Measurements from ENCODE around the gene MICU1.

The MICU1 gene

GRCh38 chr10:72337722-72338121 is 288.2 kb downstream of the MICU1 start:
- no peak overlapping the region for H3K9ac ChIP-seq (ENCODE audit: low read length in 2 of 2)

GRCh38 chr10:72337039-72337629 is 288.7 kb downstream of the MICU1 start:
- peaks cover 27 to 36% of the 10 kb centered on the region in 2 donors for H3K36me3 ChIP-seq (ENCODE audit: control insufficient read depth in 2 of 2, insufficient read depth in 2 of 2, low read length in 2 of 2)
- no peaks in the 10 kb centered on the region for H3K9me3 ChIP-seq (ENCODE audit: control insufficient read depth in 2 of 2, low read length in 2 of 2)
- peak overlapping the region; percentile 90 for H3K27ac ChIP-seq (ENCODE audit: low read length)
- no peak overlapping the region for H3K4me3 ChIP-seq (ENCODE audit: low read length in 2 of 2)
- H3K4me1 ChIP-seq (ENCODE audit: control insufficient read depth, insufficient read depth, low read length): peaks cover 42% of the 10 kb centered on the region
- peak overlapping the region in 1 of 2 donors; percentile 21 for H3K9ac ChIP-seq (ENCODE audit: low read length in 2 of 2)
- no peaks in the 10 kb centered on the region for H3K27me3 ChIP-seq (ENCODE audit: control insufficient read depth in 1 of 2, insufficient read depth in 2 of 2, low read length in 2 of 2)

More at GRCh38 chr10:72337722-72338121, 288.2 kb downstream of the MICU1 start:
- Histone ChIP-seq H3K9me3 (ENCODE audit: control insufficient read depth in 2 of 2, low read length in 2 of 2) (no peaks in the 10 kb centered on the region), H3K27me3 (ENCODE audit: control insufficient read depth in 1 of 2, insufficient read depth in 2 of 2, low read length in 2 of 2) (no peaks in the 10 kb centered on the region), H3K4me3 (ENCODE audit: low read length in 2 of 2) (no peak overlapping the region), H3K27ac (ENCODE audit: low read length) (no peak overlapping the region), H3K36me3 (ENCODE audit: control insufficient read depth in 2 of 2, insufficient read depth in 2 of 2, low read length in 2 of 2) (peaks cover 33 to 41% of the 10 kb centered on the region in 2 donors), H3K4me1 (ENCODE audit: control insufficient read depth, insufficient read depth, low read length) (peaks cover 38% of the 10 kb centered on the region)

GRCh38 chr10:72336259-72337038 is 289.4 kb downstream of the MICU1 start:
- Histone ChIP-seq H3K27ac (ENCODE audit: low read length) (peak overlapping the region; percentile 90), H3K36me3 (ENCODE audit: control insufficient read depth in 2 of 2, insufficient read depth in 2 of 2, low read length in 2 of 2) (peaks cover 24 to 32% of the 10 kb centered on the region in 2 donors), H3K4me1 (ENCODE audit: control insufficient read depth, insufficient read depth, low read length) (peaks cover 49% of the 10 kb centered on the region)

GRCh38 chr10:72335394-72336258 is 290.3 kb downstream of the MICU1 start:
- Histone ChIP-seq H3K9ac (ENCODE audit: low read length in 2 of 2) (peak overlapping the region; percentile 44 to 55), H3K4me1 (ENCODE audit: control insufficient read depth, insufficient read depth, low read length) (peaks cover 53% of the 10 kb centered on the region), H3K4me3 (ENCODE audit: low read length in 2 of 2) (peak overlapping the region; percentile 22 to 23), H3K27ac (ENCODE audit: low read length) (peak overlapping the region; percentile 90), H3K27me3 (ENCODE audit: control insufficient read depth in 1 of 2, insufficient read depth in 2 of 2, low read length in 2 of 2) (no peaks in the 10 kb centered on the region), H3K36me3 (ENCODE audit: control insufficient read depth in 2 of 2, insufficient read depth in 2 of 2, low read length in 2 of 2) (peaks cover 17 to 25% of the 10 kb centered on the region in 2 donors), H3K9me3 (ENCODE audit: control insufficient read depth in 2 of 2, low read length in 2 of 2) (no peaks in the 10 kb centered on the region)

More at GRCh38 chr10:72336259-72337038, 289.4 kb downstream of the MICU1 start:
- H3K4me3 ChIP-seq (ENCODE audit: low read length in 2 of 2): peak overlapping the region in 1 of 2 donors; percentile 15
- no peaks in the 10 kb centered on the region for H3K9me3 ChIP-seq (ENCODE audit: control insufficient read depth in 2 of 2, low read length in 2 of 2)
- peak overlapping the region in 1 of 2 donors; percentile 21 for H3K9ac ChIP-seq (ENCODE audit: low read length in 2 of 2)
- no peaks in the 10 kb centered on the region for H3K27me3 ChIP-seq (ENCODE audit: control insufficient read depth in 1 of 2, insufficient read depth in 2 of 2, low read length in 2 of 2)

GRCh38 chr10:72334825-72335393 is 291.0 kb downstream of the MICU1 start:
- Histone ChIP-seq H3K9me3 (ENCODE audit: control insufficient read depth in 2 of 2, low read length in 2 of 2) (no peaks in the 10 kb centered on the region), H3K27me3 (ENCODE audit: control insufficient read depth in 1 of 2, insufficient read depth in 2 of 2, low read length in 2 of 2) (no peaks in the 10 kb centered on the region), H3K4me1 (ENCODE audit: control insufficient read depth, insufficient read depth, low read length) (peaks cover 53% of the 10 kb centered on the region), H3K36me3 (ENCODE audit: control insufficient read depth in 2 of 2, insufficient read depth in 2 of 2, low read length in 2 of 2) (peaks cover 15 to 23% of the 10 kb centered on the region in 2 donors), H3K4me3 (ENCODE audit: low read length in 2 of 2) (peak overlapping the region; percentile 23 to 35), H3K27ac (ENCODE audit: low read length) (peak overlapping the region; percentile 90), H3K9ac (ENCODE audit: low read length in 2 of 2) (peak overlapping the region; percentile 44 to 55)

- H3K36me3 ChIP-seq (ENCODE audit: control insufficient read depth in 2 of 2, insufficient read depth in 2 of 2, low read length in 2 of 2): peaks cover 15 to 23% of the 10 kb centered on the region in 2 donors
- peaks cover 55% of the 10 kb centered on the region for H3K4me1 ChIP-seq (ENCODE audit: control insufficient read depth, insufficient read depth, low read length)
- peak overlapping the region in 1 of 2 donors; percentile 36 for H3K9ac ChIP-seq (ENCODE audit: low read length in 2 of 2)
- peak overlapping the region; percentile 90 for H3K27ac ChIP-seq (ENCODE audit: low read length)
- no peaks in the 10 kb centered on the region for H3K27me3 ChIP-seq (ENCODE audit: control insufficient read depth in 1 of 2, insufficient read depth in 2 of 2, low read length in 2 of 2)
- no peaks in the 10 kb centered on the region for H3K9me3 ChIP-seq (ENCODE audit: control insufficient read depth in 2 of 2, low read length in 2 of 2)
- H3K4me3 ChIP-seq (ENCODE audit: low read length in 2 of 2): peak overlapping the region in 1 of 2 donors; percentile 35
These were observed 291.6 kb downstream of the MICU1 start for GRCh38 chr10:72334196-72334824.

- peak overlapping the region; percentile 77 for H3K27ac ChIP-seq (ENCODE audit: low read length)
- H3K9ac ChIP-seq (ENCODE audit: low read length in 2 of 2): peak overlapping the region in 1 of 2 donors; percentile 21
- H3K27me3 ChIP-seq (ENCODE audit: control insufficient read depth in 1 of 2, insufficient read depth in 2 of 2, low read length in 2 of 2): no peaks in the 10 kb centered on the region
- no peaks in the 10 kb centered on the region for H3K9me3 ChIP-seq (ENCODE audit: control insufficient read depth in 2 of 2, low read length in 2 of 2)
- H3K4me3 ChIP-seq (ENCODE audit: low read length in 2 of 2): no peak overlapping the region
- peaks cover 14 to 21% of the 10 kb centered on the region in 2 donors for H3K36me3 ChIP-seq (ENCODE audit: control insufficient read depth in 2 of 2, insufficient read depth in 2 of 2, low read length in 2 of 2)
- peaks cover 64% of the 10 kb centered on the region for H3K4me1 ChIP-seq (ENCODE audit: control insufficient read depth, insufficient read depth, low read length)
These were observed 292.5 kb downstream of the MICU1 start for GRCh38 chr10:72333112-72334015.

GRCh38 chr10:72332423-72333111 is 293.3 kb downstream of the MICU1 start:
- Histone ChIP-seq H3K4me1 (ENCODE audit: control insufficient read depth, insufficient read depth, low read length) (peaks cover 72% of the 10 kb centered on the region), H3K27me3 (ENCODE audit: control insufficient read depth in 1 of 2, insufficient read depth in 2 of 2, low read length in 2 of 2) (no peaks in the 10 kb centered on the region), H3K4me3 (ENCODE audit: low read length in 2 of 2) (peak overlapping the region in 1 of 2 donors; percentile 15), H3K9ac (ENCODE audit: low read length in 2 of 2) (no peak overlapping the region), H3K27ac (ENCODE audit: low read length) (peak overlapping the region; percentile 77), H3K36me3 (ENCODE audit: control insufficient read depth in 2 of 2, insufficient read depth in 2 of 2, low read length in 2 of 2) (peaks cover 6 to 13% of the 10 kb centered on the region in 2 donors), H3K9me3 (ENCODE audit: control insufficient read depth in 2 of 2, low read length in 2 of 2) (no peaks in the 10 kb centered on the region)
